Stomach (tissue), 4 donors: ENCODE data around the gene RPL13A.
A peak's percentile ranks its signal among the peaks of the same experiment; 100 is the strongest.

Experiments used
- CTCF ChIP-seq, 7 experiments: fragments of 450-650 bp in 4 of 7; fragments of 200-600 bp in 3 of 7; sonication (generic) in 3 of 7; IDR thresholded peaks; one replicate each; pipeline ENCODE4 v1.5.1; 2016 to 2019; ENCODE audit warnings: antibody characterized with exemption in 7 of 7, control low read depth in 2 of 7, mild to moderate bottlenecking in 1 of 7
- EP300 ChIP-seq: sonication (generic); formaldehyde crosslinking; IDR thresholded peaks from one replicate; pipeline ENCODE4 v1.6.1; 2017; ENCODE audit warnings: antibody characterized with exemption

DNA sequence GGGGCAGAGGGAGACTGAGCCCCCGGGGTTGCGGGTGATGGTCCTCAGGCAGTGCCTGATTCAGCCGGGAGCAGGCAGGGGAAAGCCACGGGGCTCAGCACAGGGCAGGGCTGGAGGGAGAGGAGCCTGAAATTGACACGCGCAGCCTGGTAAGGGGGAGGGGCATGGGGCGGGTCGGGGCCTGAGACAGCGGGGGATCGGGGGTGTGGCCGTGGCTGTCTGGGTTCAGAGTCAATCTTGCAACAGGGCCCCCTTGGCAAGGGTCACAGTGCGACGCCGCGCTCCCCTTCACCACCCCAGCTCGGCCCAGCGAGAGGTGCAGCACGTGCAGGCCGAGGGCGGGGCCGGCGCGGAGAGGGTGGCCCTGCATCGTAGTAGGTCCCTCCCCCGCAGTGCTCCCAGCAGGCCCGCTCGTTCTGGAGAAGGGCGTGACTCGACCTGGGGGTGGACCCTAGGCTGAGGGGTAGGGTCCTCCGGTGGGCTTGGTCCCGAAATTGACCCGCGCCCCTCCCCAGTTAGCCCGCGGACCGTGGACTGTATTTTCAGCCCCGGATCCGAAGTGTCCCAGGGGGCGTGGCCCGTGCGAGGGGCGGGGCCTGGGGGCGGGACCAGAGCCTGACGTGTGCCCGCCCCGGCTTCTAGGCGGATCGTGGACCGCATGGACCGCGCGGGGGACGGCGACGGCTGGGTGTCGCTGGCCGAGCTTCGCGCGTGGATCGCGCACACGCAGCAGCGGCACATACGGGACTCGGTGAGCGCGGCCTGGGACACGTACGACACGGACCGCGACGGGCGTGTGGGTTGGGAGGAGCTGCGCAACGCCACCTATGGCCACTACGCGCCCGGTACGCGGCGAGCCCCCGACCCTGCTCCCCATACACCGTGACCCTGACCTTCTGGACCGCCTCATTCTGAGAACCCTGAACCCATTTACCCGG is 46.4 kb downstream of the RPL13A start:
- TF ChIP-seq EP300 (no peak), CTCF (IDR thresholded peaks at IDR 0.05) (peak in 5 of 7 experiments; percentile 20 to 30 (median 27))
